H1 (cell line): ENCODE data around the gene TUBGCP3. TPM values are rescaled to one million over a fixed set of nuclear protein-coding genes. Genes with fewer than 3 reads are reported as not detected.

Experiments
- CTCF ChIA-PET: fragments of 300-600 bp; sonication (Branson Sonifier 250); formaldehyde crosslinking; loops from one replicate; lab custom pipeline; 2021; ENCODE audit not compliant: partially characterized antibody; lab: Charles Lee
- POLR2A ChIA-PET: fragments of 300-600 bp; sonication (Branson Sonifier 250); formaldehyde crosslinking; loops from one replicate; lab custom pipeline; 2021; ENCODE audit warnings: inconsistent platforms; ENCODE audit not compliant: partially characterized antibody; lab: Charles Lee
- DNase-seq, 2 experiments: peaks; one replicate each; pipeline versions ENCODE4 v3.0.0 to v3.0.0-alpha.2; 2010 to 2022; ENCODE audit warnings: low spot score in 2 of 2, low read depth in 1 of 2, mixed read lengths in 1 of 2
- FAIRE-seq: peaks from 2 replicates; lab custom pipeline; 2011; peaks lifted over from hg19 to GRCh38; lab: Jason Lieb, UNC
- H2AFZ ChIP-seq: 2 replicates; pipeline ENCODE4 v1.8.1; 2012; ENCODE audit warnings: low read length, inconsistent platforms
- H2AK5ac ChIP-seq: 2 replicates; pipeline ENCODE4 v1.6.1; 2013; ENCODE audit warnings: low read depth, low read length
- H2BK120ac ChIP-seq: replicated peaks from 2 replicates; pipeline ENCODE3; 2013; ENCODE audit warnings: low read depth, low read length, inconsistent platforms
- H2BK12ac ChIP-seq: 2 replicates; pipeline ENCODE4 v1.6.1; 2013; ENCODE audit warnings: low read depth, low read length
- H2BK15ac ChIP-seq: 2 replicates; pipeline ENCODE4 v1.6.1; 2013; ENCODE audit warnings: low read length
- H2BK20ac ChIP-seq: 2 replicates; pipeline ENCODE4 v1.6.1; 2013; ENCODE audit warnings: low read length
- H2BK5ac ChIP-seq: 2 replicates; pipeline ENCODE4 v1.6.1; 2013; ENCODE audit warnings: low read depth, low read length
- H3K14ac ChIP-seq: 2 replicates; pipeline ENCODE4 v1.6.1; 2013; ENCODE audit warnings: inconsistent platforms; ENCODE audit not compliant: insufficient read length
- H3K18ac ChIP-seq: 2 replicates; pipeline ENCODE4 v1.6.1; 2013; ENCODE audit warnings: low read length; ENCODE audit errors: extremely low read depth
- H3K23ac ChIP-seq: 2 replicates; pipeline ENCODE4 v1.6.1; 2013; ENCODE audit warnings: inconsistent platforms; ENCODE audit not compliant: insufficient read length
- H3K23me2 ChIP-seq: 2 replicates; pipeline ENCODE4 v1.6.1; 2013; ENCODE audit warnings: low read depth, low read length
- H3K27ac ChIP-seq: 2 replicates; pipeline ENCODE4 v1.6.1; 2011; ENCODE audit warnings: low read depth, low read length, inconsistent platforms
- H3K27me3 ChIP-seq, 4 experiments: replicated peaks in 1 of 4; 1 replicate in 1 of 4; 2 replicates in 3 of 4; pipeline versions ENCODE4 v1.6.1 to v1.8.1; 2011 to 2013; ENCODE audit warnings: low read length in 3 of 4, mild to moderate bottlenecking in 3 of 4, inconsistent platforms in 2 of 4, mixed read lengths in 2 of 4, moderate library complexity in 1 of 4; ENCODE audit not compliant: control insufficient read depth in 3 of 4, insufficient read depth in 3 of 4; ENCODE audit errors: extremely low read depth in 1 of 4
- H3K36me3 ChIP-seq, 4 experiments: 2 replicates each; pipeline versions ENCODE4 v1.6.1 to v1.8.1; 2011 to 2013; ENCODE audit warnings: mild to moderate bottlenecking in 4 of 4, low read length in 3 of 4, moderate library complexity in 2 of 4, control low read depth in 1 of 4, inconsistent platforms in 1 of 4; ENCODE audit not compliant: insufficient read depth in 4 of 4, control insufficient read depth in 2 of 4
- H3K4ac ChIP-seq: replicated peaks from 2 replicates; pipeline ENCODE3; 2013; ENCODE audit warnings: low read length, low read depth, mixed read lengths, inconsistent platforms; ENCODE audit not compliant: insufficient read length
- H3K4me1 ChIP-seq, 4 experiments: replicated peaks in 1 of 4; 1 replicate in 1 of 4; 2 replicates in 3 of 4; pipeline versions ENCODE4 v1.6.1 to v1.8.1; 2011 to 2013; ENCODE audit warnings: low read length in 3 of 4, inconsistent platforms in 2 of 4, mixed read lengths in 1 of 4; ENCODE audit not compliant: insufficient read depth in 4 of 4, control insufficient read depth in 3 of 4
- H3K4me2 ChIP-seq, 2 experiments: 2 replicates each; pipeline versions ENCODE4 v1.6.1 to v1.8.1; 2011 to 2013; ENCODE audit warnings: low read depth in 2 of 2, low read length in 2 of 2, control low read depth in 1 of 2, inconsistent platforms in 1 of 2, mild to moderate bottlenecking in 1 of 2; ENCODE audit not compliant: insufficient read depth in 1 of 2
- H3K4me3 ChIP-seq, 4 experiments: fragments of 200-600, 300-600 bp in 1 of 4; sonication (generic), shearing (Covaris generic), sonication (Bioruptor Twin) in 1 of 4; 2 replicates each; pipeline versions ENCODE4 v1.5.1 to v1.8.1; 2011 to 2016; ENCODE audit warnings: low read length in 4 of 4, low read depth in 3 of 4, control low read depth in 2 of 4, inconsistent platforms in 2 of 4, mild to moderate bottlenecking in 2 of 4, mixed read lengths in 1 of 4, moderate library complexity in 1 of 4; ENCODE audit not compliant: insufficient read depth in 2 of 4; ENCODE audit errors: extremely low read depth in 1 of 4
- H3K56ac ChIP-seq: replicated peaks from 2 replicates; pipeline ENCODE3; 2013; ENCODE audit warnings: low read depth, mild to moderate bottlenecking, mixed read lengths, low read length, inconsistent platforms; ENCODE audit not compliant: insufficient read length
- H3K79me1 ChIP-seq: 2 replicates; pipeline ENCODE4 v1.6.1; 2013; ENCODE audit warnings: low read depth, low read length, control low read depth
- H3K79me2 ChIP-seq, 2 experiments: 2 replicates each; pipeline versions ENCODE4 v1.6.1 to v1.8.1; 2012 to 2013; ENCODE audit warnings: low read length in 2 of 2, mild to moderate bottlenecking in 2 of 2, inconsistent platforms in 1 of 2; ENCODE audit not compliant: insufficient read depth in 2 of 2, control insufficient read depth in 1 of 2
- H3K9ac ChIP-seq, 4 experiments: replicated peaks in 1 of 4; 1 replicate in 1 of 4; 2 replicates in 3 of 4; pipeline versions ENCODE4 v1.6.1 to v1.8.1; 2011 to 2013; ENCODE audit warnings: low read depth in 3 of 4, low read length in 3 of 4, control low read depth in 2 of 4, mild to moderate bottlenecking in 2 of 4, moderate library complexity in 2 of 4, inconsistent platforms in 1 of 4; ENCODE audit errors: extremely low read depth in 1 of 4
- H3K9me3 ChIP-seq, 2 experiments: 2 replicates each; pipeline versions ENCODE4 v1.6.1 to v1.8.1; 2012 to 2013; ENCODE audit warnings: mild to moderate bottlenecking in 2 of 2, moderate library complexity in 2 of 2, control low read depth in 1 of 2, inconsistent platforms in 1 of 2, low read depth in 1 of 2, low read length in 1 of 2, mixed read lengths in 1 of 2; ENCODE audit not compliant: insufficient read depth in 2 of 2
- H4K20me1 ChIP-seq, 2 experiments: replicated peaks in 1 of 2; 2 replicates each; pipeline versions ENCODE3 to v1.8.1; 2011 to 2013; ENCODE audit warnings: inconsistent platforms in 2 of 2, low read length in 2 of 2, mild to moderate bottlenecking in 1 of 2; ENCODE audit not compliant: insufficient read depth in 2 of 2, control insufficient read depth in 1 of 2
- H4K5ac ChIP-seq: 2 replicates; pipeline ENCODE4 v1.6.1; 2013; ENCODE audit warnings: low read length, low read depth, mixed read lengths, inconsistent platforms; ENCODE audit not compliant: insufficient read length
- H4K8ac ChIP-seq: 2 replicates; pipeline ENCODE4 v1.8.0; 2013; ENCODE audit warnings: mild to moderate bottlenecking, moderate library complexity, low read length, inconsistent platforms; ENCODE audit not compliant: insufficient read depth; ENCODE audit errors: extremely low read depth
- H4K91ac ChIP-seq: replicated peaks from 2 replicates; pipeline ENCODE3; 2013; ENCODE audit warnings: low read length, mixed read lengths, inconsistent platforms; ENCODE audit not compliant: insufficient read length
- GTF2F1 ChIP-seq: IDR thresholded peaks from 2 replicates; pipeline ENCODE4 v1.6.1; 2012; ENCODE audit warnings: low read depth, low read length, improper control_type of control experiment, borderline replicate concordance
- KDM4A ChIP-seq: IDR thresholded peaks from one replicate; pipeline ENCODE4 v1.7.1; 2012; ENCODE audit warnings: low read depth, mild to moderate bottlenecking, moderate library complexity, low read length, inconsistent platforms; ENCODE audit not compliant: severe bottlenecking
- MAX ChIP-seq: IDR thresholded peaks from 2 replicates; pipeline ENCODE4 v1.6.1; 2012; ENCODE audit warnings: inconsistent platforms
- RXRA ChIP-seq: IDR thresholded peaks from 2 replicates; pipeline ENCODE4 v1.6.1; 2011; ENCODE audit warnings: low read depth, mild to moderate bottlenecking, low read length, moderate library complexity; ENCODE audit not compliant: insufficient read depth
- SIRT6 ChIP-seq: IDR thresholded peaks from one replicate; pipeline ENCODE4 v1.7.1; 2012; ENCODE audit warnings: low read length, inconsistent platforms
- YY1 ChIP-seq: IDR thresholded peaks from 2 replicates; pipeline ENCODE4 v1.6.1; 2011; ENCODE audit warnings: low read depth, mild to moderate bottlenecking, low read length
- WGBS, 2 experiments: shearing (Covaris generic) in 1 of 2; methylation state at CpG; one replicate each; pipeline versions ENCODE4 v1.1.6 to v1.1.7; 2013 to 2015; ENCODE audit warnings: low lambda C conversion rate in 2 of 2, mixed read lengths in 2 of 2, inconsistent platforms in 1 of 2, low coverage in 1 of 2, missing lambda C conversion rate in 1 of 2; ENCODE audit not compliant: insufficient replicate concordance in 2 of 2, insufficient coverage in 1 of 2, insufficient read length in 1 of 2; ENCODE audit errors: extremely low coverage in 1 of 2, missing lambda C conversion rate in 1 of 2; 5-methylcytosine and 5-hydroxymethylcytosine counted together
- polyA plus RNA-seq, 7 experiments: library from polyadenylated mRNA; depleted of rRNA in 3 of 7; stranded (reverse) in 5 of 7; unstranded in 2 of 7; fragments of >200 nt in 5 of 7; fragments of 200-250 nt in 2 of 7; gene quantifications; 1 replicate in 5 of 7; 2 replicates in 1 of 7; 4 replicates in 1 of 7; pipeline versions ENCODE4 v1.2.1 to v1.2.3, GENCODE V29; 2011 to 2013; ENCODE audit warnings: missing spikeins in 2 of 7, mixed read lengths in 2 of 7
- total RNA-seq: library from RNA; stranded (reverse); fragmentation: NEBNext Ultra II Directional; extraction: Animal tissue kit (Norgen Biotek cat#: 25700); gene quantifications from 2 replicates; pipeline ENCODE4 v1.2.1, GENCODE V29; 2021

The TUBGCP3 gene
- total and polyA plus RNA-seq, 2 of the 8 experiments (the other 6 are each of a cell fraction or from before 2014, with no cell fraction given), result 27.0 to 31.7 TPM

GRCh38 chr13:112530861-112531260 is 57.1 kb downstream of the TUBGCP3 start:
- Histone ChIP-seq H3K9me3 (no peaks in the 10 kb centered on the region), H2BK120ac (no peak overlapping the region), H3K14ac (no peak overlapping the region), H2BK20ac (no peak overlapping the region), H3K79me2 (0 out of 4 replicates have a peak, but pooled peaks cover 0 to 3% of the 10 kb centered on the region in 2 experiments), H4K91ac (no peak overlapping the region), H3K79me1 (no peaks in the 10 kb centered on the region; the same call in 1 of the 2 replicates), H2AFZ (no peak overlapping the region), H3K23me2 (peaks cover 7% of the 10 kb centered on the region; the same call in 1 of the 2 replicates), H3K27me3 (no peaks in the 10 kb centered on the region), H2BK12ac (no peak overlapping the region), H2BK15ac (no peak overlapping the region), H3K18ac (no peak overlapping the region), H3K23ac (no peak overlapping the region), H3K4ac (no peak overlapping the region), H2BK5ac (no peak overlapping the region), H3K4me1 (no peaks in the 10 kb centered on the region), H3K27ac (no peak overlapping the region), H4K20me1 (peaks cover 2 to 8% of the 10 kb centered on the region in 2 experiments), H3K36me3 (peaks cover 0 to 6% (median 0%) of the 10 kb centered on the region in 4 experiments; a peak in 2 of 8 replicates), H3K56ac (no peak overlapping the region), H4K8ac (no peak overlapping the region), H2AK5ac (no peak overlapping the region), H3K4me3 (no peak overlapping the region), H3K9ac (no peak overlapping the region), H4K5ac (no peak overlapping the region), H3K4me2 (no peak overlapping the region)
- FAIRE-seq (no peak), DNase-seq (no peak)
- ChIA-PET POLR2A (no interaction called here), CTCF (interaction anchor here (0.7 kb wide), 1 partner anchor 189 kb away, joined by 3 read pairs; no protein-coding TSS in a partner anchor)
- 87% methylated on average over 2 of the region's 2 CpGs; no CpG with 5 or more reads in 1 of the 2 experiments for WGBS, 2 experiments
- TF ChIP-seq KDM4A (no peak), YY1 (no peak), SIRT6 (no peak), RXRA (no peak), MAX (no peak), GTF2F1 (no peak)
